ENCODE measurements around the gene PROCA1.

DNA sequence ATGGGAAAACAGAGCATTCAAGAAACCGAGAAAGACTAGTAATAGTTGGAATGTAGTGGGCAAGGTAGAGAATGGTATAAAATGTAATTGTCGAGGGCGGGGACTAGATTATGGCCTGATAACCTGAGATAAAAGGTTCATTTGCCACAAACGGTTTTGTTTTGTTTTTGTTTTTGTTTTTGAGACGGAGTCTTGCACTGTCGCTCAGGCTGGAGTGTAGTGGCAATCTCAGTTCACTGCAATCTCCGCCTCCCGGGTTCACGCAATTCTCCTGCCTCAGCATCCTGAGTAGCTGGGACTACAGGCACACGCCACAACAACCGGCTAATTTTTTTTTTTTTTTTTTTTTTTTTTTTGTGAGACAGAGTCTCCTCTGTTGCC, 18.3 kb upstream of the PROCA1 start:
- TF ChIP-seq, protein P1, sequence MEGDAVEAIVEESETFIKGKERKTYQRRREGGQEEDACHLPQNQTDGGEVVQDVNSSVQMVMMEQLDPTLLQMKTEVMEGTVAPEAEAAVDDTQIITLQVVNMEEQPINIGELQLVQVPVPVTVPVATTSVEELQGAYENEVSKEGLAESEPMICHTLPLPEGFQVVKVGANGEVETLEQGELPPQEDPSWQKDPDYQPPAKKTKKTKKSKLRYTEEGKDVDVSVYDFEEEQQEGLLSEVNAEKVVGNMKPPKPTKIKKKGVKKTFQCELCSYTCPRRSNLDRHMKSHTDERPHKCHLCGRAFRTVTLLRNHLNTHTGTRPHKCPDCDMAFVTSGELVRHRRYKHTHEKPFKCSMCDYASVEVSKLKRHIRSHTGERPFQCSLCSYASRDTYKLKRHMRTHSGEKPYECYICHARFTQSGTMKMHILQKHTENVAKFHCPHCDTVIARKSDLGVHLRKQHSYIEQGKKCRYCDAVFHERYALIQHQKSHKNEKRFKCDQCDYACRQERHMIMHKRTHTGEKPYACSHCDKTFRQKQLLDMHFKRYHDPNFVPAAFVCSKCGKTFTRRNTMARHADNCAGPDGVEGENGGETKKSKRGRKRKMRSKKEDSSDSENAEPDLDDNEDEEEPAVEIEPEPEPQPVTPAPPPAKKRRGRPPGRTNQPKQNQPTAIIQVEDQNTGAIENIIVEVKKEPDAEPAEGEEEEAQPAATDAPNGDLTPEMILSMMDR (IDR thresholded peaks at IDR 0.05; ENCODE audit: low read depth, low read length), result no peak
- TF ChIP-seq EZH2phosphoT487 (IDR thresholded peaks at IDR 0.05; ENCODE audit: low read depth), result no peak

All from OCI-LY3 (cell line).